ENCODE data around the gene HMCES.

GRCh38 chr3:129347458-129347845 lies 68.8 kb downstream of the HMCES start:
- TF ChIP-seq CTCF (conservative IDR thresholded peaks at IDR 0.05 in 1 of 2, IDR thresholded peaks at IDR 0.05 in 1 of 2; ENCODE audit: extremely low read depth in 1 of 2, insufficient read depth in 1 of 2, low read depth in 1 of 2, low read length in 2 of 2) (no peak), EZH2 (IDR thresholded peaks at IDR 0.05; ENCODE audit: borderline replicate concordance, low read length) (no peak)
